Breast epithelium (tissue), 3 donors: Measurements from ENCODE around the gene IRF2.

Experiments used
- POLR2A ChIP-seq: fragments of 450-650 bp; IDR thresholded peaks from one replicate; pipeline ENCODE4 v1.6.1; 2016; ENCODE audit warnings: antibody characterized with exemption, mild to moderate bottlenecking, moderate library complexity
- TF ChIP-seq, protein P1 (sequence below), 3 donors: fragments of 450-650 bp; IDR thresholded peaks; one replicate each; pipeline ENCODE4 v1.5.1; 2016 to 2017; ENCODE audit warnings: antibody characterized with exemption in 3 of 3, mild to moderate bottlenecking in 3 of 3, moderate library complexity in 3 of 3

DNA sequence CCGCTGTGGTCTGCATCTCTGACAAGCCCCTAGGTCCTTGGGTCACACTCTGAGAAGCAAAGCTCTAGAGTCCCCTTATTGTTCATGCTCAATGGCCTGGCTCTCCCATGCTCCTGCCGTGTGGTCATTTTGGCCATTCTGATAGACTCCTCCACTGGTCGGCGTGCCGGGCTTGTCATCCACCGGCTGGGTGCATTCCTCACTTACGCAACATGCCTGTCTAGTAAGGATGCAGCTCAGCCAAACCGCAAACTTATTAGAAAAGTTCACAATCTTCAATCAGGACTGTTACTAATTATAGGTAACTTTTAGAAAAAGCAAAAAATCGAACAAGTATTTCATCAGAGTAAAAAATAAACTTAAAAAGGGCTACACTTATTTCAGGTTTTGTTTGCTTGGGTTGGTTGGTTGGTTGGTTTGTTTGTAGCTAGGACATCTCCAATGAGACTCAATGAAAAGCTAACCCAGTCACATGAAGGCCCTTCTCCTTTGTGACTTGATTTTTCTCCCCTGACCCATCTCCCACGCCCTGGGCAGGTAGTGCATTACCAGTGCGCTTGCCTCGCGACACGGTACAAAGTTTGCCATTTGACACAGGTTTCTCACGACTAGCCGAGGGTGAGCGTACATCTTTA lies 41.0 kb downstream of the IRF2 start:
- TF ChIP-seq POLR2A, result no peak
- TF ChIP-seq, protein P1, sequence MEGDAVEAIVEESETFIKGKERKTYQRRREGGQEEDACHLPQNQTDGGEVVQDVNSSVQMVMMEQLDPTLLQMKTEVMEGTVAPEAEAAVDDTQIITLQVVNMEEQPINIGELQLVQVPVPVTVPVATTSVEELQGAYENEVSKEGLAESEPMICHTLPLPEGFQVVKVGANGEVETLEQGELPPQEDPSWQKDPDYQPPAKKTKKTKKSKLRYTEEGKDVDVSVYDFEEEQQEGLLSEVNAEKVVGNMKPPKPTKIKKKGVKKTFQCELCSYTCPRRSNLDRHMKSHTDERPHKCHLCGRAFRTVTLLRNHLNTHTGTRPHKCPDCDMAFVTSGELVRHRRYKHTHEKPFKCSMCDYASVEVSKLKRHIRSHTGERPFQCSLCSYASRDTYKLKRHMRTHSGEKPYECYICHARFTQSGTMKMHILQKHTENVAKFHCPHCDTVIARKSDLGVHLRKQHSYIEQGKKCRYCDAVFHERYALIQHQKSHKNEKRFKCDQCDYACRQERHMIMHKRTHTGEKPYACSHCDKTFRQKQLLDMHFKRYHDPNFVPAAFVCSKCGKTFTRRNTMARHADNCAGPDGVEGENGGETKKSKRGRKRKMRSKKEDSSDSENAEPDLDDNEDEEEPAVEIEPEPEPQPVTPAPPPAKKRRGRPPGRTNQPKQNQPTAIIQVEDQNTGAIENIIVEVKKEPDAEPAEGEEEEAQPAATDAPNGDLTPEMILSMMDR (IDR thresholded peaks at IDR 0.05), result no peak
